Ishikawa (cell line): Measurements from ENCODE around the gene NUDC.

Experiments
- CEBPB ChIP-seq: IDR thresholded peaks from 2 replicates; pipeline ENCODE4 v1.6.1; 2012
- CREB1 ChIP-seq: IDR thresholded peaks from 2 replicates; pipeline ENCODE4 v1.6.1; 2012; ENCODE audit warnings: low read depth
- EGR1 ChIP-seq: IDR thresholded peaks from 2 replicates; pipeline ENCODE4 v1.6.1; 2012
- EP300 ChIP-seq: IDR thresholded peaks from 2 replicates; pipeline ENCODE4 v1.6.1; 2012; ENCODE audit warnings: borderline replicate concordance
- FOXM1 ChIP-seq: IDR thresholded peaks from 2 replicates; pipeline ENCODE4 v1.6.1; 2012; ENCODE audit warnings: low read depth, borderline replicate concordance
- RAD21 ChIP-seq: IDR thresholded peaks from 2 replicates; pipeline ENCODE4 v1.6.1; 2012; ENCODE audit warnings: low read depth
- TAF1 ChIP-seq: IDR thresholded peaks from 2 replicates; pipeline ENCODE4 v1.6.1; 2012; ENCODE audit warnings: low read depth, mild to moderate bottlenecking
- TCF12 ChIP-seq: IDR thresholded peaks from 2 replicates; pipeline ENCODE4 v1.6.1; 2012; ENCODE audit warnings: low read depth
- YY1 ChIP-seq: IDR thresholded peaks from 2 replicates; pipeline ENCODE4 v1.6.1; 2012; ENCODE audit warnings: low read depth
- ZBTB7A ChIP-seq: IDR thresholded peaks from 2 replicates; pipeline ENCODE4 v1.6.1; 2012; ENCODE audit warnings: low read depth
- TF ChIP-seq, protein P1 (sequence below): IDR thresholded peaks from 2 replicates; pipeline ENCODE4 v1.6.1; 2012; ENCODE audit warnings: low read depth, mild to moderate bottlenecking

DNA sequence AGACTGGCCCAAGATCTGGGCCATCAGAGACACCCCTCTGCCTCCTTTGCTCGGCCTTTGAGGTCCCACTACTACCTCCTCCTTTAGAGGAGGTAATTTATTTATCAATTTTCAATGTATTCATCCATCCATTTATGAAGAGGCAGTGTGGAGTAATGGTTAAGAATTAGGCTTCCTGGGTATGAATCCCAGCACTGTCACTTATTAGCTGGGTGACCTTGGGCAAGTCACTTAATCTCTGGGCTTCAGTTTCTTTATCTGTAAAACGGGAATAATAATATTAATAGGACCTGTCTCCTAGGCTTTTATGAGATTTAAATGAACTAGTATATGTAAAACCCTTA is 9.4 kb upstream of the NUDC start:
- TF ChIP-seq YY1 = no peak
- TF ChIP-seq CREB1 = no peak
- TF ChIP-seq CEBPB = no peak
- TF ChIP-seq EP300 = no peak
- no peak for TF ChIP-seq RAD21
- no peak for TF ChIP-seq FOXM1
- TF ChIP-seq, protein P1, sequence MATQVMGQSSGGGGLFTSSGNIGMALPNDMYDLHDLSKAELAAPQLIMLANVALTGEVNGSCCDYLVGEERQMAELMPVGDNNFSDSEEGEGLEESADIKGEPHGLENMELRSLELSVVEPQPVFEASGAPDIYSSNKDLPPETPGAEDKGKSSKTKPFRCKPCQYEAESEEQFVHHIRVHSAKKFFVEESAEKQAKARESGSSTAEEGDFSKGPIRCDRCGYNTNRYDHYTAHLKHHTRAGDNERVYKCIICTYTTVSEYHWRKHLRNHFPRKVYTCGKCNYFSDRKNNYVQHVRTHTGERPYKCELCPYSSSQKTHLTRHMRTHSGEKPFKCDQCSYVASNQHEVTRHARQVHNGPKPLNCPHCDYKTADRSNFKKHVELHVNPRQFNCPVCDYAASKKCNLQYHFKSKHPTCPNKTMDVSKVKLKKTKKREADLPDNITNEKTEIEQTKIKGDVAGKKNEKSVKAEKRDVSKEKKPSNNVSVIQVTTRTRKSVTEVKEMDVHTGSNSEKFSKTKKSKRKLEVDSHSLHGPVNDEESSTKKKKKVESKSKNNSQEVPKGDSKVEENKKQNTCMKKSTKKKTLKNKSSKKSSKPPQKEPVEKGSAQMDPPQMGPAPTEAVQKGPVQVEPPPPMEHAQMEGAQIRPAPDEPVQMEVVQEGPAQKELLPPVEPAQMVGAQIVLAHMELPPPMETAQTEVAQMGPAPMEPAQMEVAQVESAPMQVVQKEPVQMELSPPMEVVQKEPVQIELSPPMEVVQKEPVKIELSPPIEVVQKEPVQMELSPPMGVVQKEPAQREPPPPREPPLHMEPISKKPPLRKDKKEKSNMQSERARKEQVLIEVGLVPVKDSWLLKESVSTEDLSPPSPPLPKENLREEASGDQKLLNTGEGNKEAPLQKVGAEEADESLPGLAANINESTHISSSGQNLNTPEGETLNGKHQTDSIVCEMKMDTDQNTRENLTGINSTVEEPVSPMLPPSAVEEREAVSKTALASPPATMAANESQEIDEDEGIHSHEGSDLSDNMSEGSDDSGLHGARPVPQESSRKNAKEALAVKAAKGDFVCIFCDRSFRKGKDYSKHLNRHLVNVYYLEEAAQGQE = no peak
- no peak for TF ChIP-seq ZBTB7A
- no peak for TF ChIP-seq EGR1
- no peak for TF ChIP-seq TCF12
- no peak for TF ChIP-seq TAF1
